Activated B cell treated with CpG ODN at 0.5 μM for 24 hours (primary cell): ENCODE results near the gene DEXI. TPM values are rescaled to one million over a fixed set of nuclear protein-coding genes. Genes with fewer than 3 reads are reported as not detected.
A peak's percentile ranks its signal among the peaks of the same experiment; 100 is the strongest.

Experiments used
- ATAC-seq: fragments of 200-7000 bp; cut with Tn5 transposase; one replicate; pipeline ENCODE4 v1.10.0; 2021; ENCODE audit warnings: low read depth, mild to moderate bottlenecking, moderate library complexity
- CTCF ChIA-PET: fragments of 350-600 bp; sonication (Branson Sonifier 250); formaldehyde crosslinking; loops from one replicate; lab custom pipeline; 2021; ENCODE audit warnings: antibody characterized with exemption; lab: Charles Lee
- POLR2A ChIA-PET: fragments of 350-600 bp; sonication (Branson Sonifier 250); formaldehyde crosslinking; loops from one replicate; lab custom pipeline; 2021; ENCODE audit warnings: antibody characterized with exemption; lab: Charles Lee
- DNase-seq: peaks from one replicate; pipeline ENCODE4 v3.0.0; 2022
- H3K27ac Mint-ChIP-seq: one replicate; pipeline ENCODE4 v1.8.0; 2020; ENCODE audit warnings: mixed read lengths
- H3K27me3 Mint-ChIP-seq: one replicate; pipeline ENCODE4 v1.8.0; 2021; ENCODE audit warnings: mixed read lengths
- H3K36me3 Mint-ChIP-seq: one replicate; pipeline ENCODE4 v1.8.0; 2021; ENCODE audit warnings: low read depth, mixed read lengths
- H3K4me1 Mint-ChIP-seq: one replicate; pipeline ENCODE4 v1.8.0; 2021; ENCODE audit warnings: mixed read lengths
- H3K4me3 Mint-ChIP-seq: one replicate; pipeline ENCODE4 v1.8.0; 2020; ENCODE audit warnings: mild to moderate bottlenecking, mixed read lengths
- H3K9me3 Mint-ChIP-seq: one replicate; pipeline ENCODE4 v1.8.0; 2020; ENCODE audit warnings: mixed read lengths
- CTCF ChIP-seq: fragments of 200-600 bp; IDR thresholded peaks from one replicate; pipeline ENCODE4 v1.8.0; 2022; ENCODE audit warnings: antibody characterized with exemption, mild to moderate bottlenecking
- intact Hi-C: fragments of 100-400 bp; cut with micrococcal nuclease; formaldehyde crosslinking; loops from one replicate; pipeline ENCODE4 v1.15.1; 2024
- total RNA-seq: library from RNA; stranded (reverse); gene quantifications from 2 replicates; pipeline ENCODE4 v1.2.3, GENCODE V29; 2022

Gene DEXI
- total RNA-seq, 1 donor from 2014 or later: 18.0 TPM

GRCh38 chr16:10934325-10935107, 7.8 kb downstream of the DEXI start:
- POLR2A ChIA-PET: interaction anchor here (0.5 to 1.2 kb wide), 4 partner anchors 8 to 1889 kb away, joined by 3 to 5 read pairs (median 4); partner anchors contain the start of gene DEXI
- CTCF ChIA-PET: interaction anchor here (1.3 kb wide), 1 partner anchor 12 kb away, joined by 3 read pairs; no protein-coding TSS in a partner anchor

DNA sequence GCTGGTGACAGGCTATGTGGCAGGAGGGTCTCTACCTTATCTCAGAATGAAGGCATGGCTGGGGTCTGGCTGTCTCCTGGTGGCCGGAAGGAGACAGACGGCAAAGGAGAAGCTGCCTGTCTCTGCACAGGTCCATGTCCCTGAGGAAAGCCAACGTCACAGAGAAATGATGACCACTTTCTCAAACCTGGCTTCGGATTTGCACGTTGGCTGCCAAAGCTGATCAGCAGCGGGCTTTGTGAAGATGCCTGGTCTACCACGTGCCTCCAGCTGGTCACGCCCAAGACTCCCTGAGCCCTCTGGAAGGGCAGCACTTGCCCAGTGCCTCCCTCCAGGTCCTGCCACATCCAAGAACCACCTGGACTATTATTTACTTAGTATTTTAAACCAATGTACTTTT, 8.4 kb downstream of the DEXI start:
- no peak for TF ChIP-seq CTCF
- peak overlapping the region; percentile 69 for H3K27ac Mint-ChIP-seq
- no peaks in the 10 kb centered on the region for H3K9me3 Mint-ChIP-seq
- CTCF ChIA-PET: no interaction called here
- DNase-seq (no peak), ATAC-seq (no peak)
- H3K36me3 Mint-ChIP-seq: peaks cover 46% of the 10 kb centered on the region
- POLR2A ChIA-PET: interaction anchor here (0.5 to 2.3 kb wide), 4 partner anchors 8 to 1888 kb away, joined by 3 to 10 read pairs (median 4); partner anchors contain the start of genes DEXI and NUBP1
- intact Hi-C loops: loop anchor here (5.0 kb wide), 1 partner anchor 422 kb away; no protein-coding TSS in a partner anchor
- H3K27me3 Mint-ChIP-seq: no peaks in the 10 kb centered on the region
- no peak overlapping the region for H3K4me3 Mint-ChIP-seq
- peaks cover 81% of the 10 kb centered on the region for H3K4me1 Mint-ChIP-seq

More at GRCh38 chr16:10934325-10935107, 7.8 kb downstream of the DEXI start:
- Mint-ChIP-seq H3K36me3 (peaks cover 46% of the 10 kb centered on the region), H3K9me3 (no peaks in the 10 kb centered on the region), H3K27ac (peak overlapping the region; percentile 69), H3K27me3 (no peaks in the 10 kb centered on the region), H3K4me3 (no peak overlapping the region), H3K4me1 (peaks cover 83% of the 10 kb centered on the region)
- TF ChIP-seq CTCF: no peak
- ATAC-seq (no peak), DNase-seq (no peak)
- intact Hi-C loops: loop anchor here (5.0 kb wide), 1 partner anchor 422 kb away; no protein-coding TSS in a partner anchor

- no peak for ATAC-seq
- POLR2A ChIA-PET: interaction anchor here (1.0 to 3.0 kb wide), 12 partner anchors 8 to 189 kb away, joined by 3 to 15 read pairs (median 4); partner anchors contain the start of genes CLEC16A, DEXI and NUBP1
- Mint-ChIP-seq H3K9me3 (no peaks in the 10 kb centered on the region), H3K4me3 (no peak overlapping the region), H3K27me3 (no peaks in the 10 kb centered on the region), H3K27ac (peak overlapping the region; percentile 69), H3K36me3 (peaks cover 47% of the 10 kb centered on the region), H3K4me1 (peaks cover 77% of the 10 kb centered on the region)
- intact Hi-C loops: loop anchor here (5.0 kb wide), 1 partner anchor 421 kb away; no protein-coding TSS in a partner anchor
- CTCF ChIA-PET: interaction anchor here (1.1 to 1.2 kb wide), 2 partner anchors 15 to 419 kb away, joined by 3 to 8 read pairs; no protein-coding TSS in a partner anchor
- DNase-seq: no peak
- no peak for TF ChIP-seq CTCF
Observed at GRCh38 chr16:10932959-10933710, 9.1 kb downstream of the DEXI start.

DNA sequence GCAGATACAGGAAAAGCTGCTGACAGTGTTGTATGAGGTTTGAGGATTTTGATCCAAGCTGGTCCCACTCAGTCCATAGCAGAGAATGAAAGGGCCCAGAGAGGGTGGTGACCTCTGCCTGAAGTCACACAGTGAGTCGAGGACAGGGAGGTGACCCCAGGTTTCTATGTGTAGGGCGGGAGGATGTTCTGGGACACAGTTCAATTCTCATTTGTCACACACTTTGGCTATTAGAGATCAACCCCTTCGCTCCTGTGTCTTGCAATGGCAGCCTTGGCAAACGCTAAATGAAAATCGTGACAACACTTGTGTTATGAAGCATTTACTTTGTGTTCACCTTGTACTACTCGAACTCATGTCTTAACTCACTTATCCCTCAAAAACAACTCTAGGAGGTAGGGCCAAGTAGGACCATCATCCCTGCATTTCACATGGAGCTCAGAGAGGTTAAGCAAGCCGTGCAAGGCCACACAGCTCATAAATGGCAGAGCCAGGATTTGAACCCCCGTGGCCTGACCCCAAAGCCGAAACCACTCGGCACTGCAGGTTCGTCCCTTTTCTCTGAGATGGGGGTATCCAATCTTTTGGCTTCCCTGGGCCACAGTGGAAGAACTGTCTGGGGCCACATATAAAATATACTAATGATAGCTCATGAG, 10.2 kb downstream of the DEXI start:
- H3K4me1 Mint-ChIP-seq: peaks cover 72% of the 10 kb centered on the region
- CTCF ChIA-PET: interaction anchor here (1.1 to 1.2 kb wide), 3 partner anchors 14 to 418 kb away, joined by 3 to 8 read pairs (median 5); no protein-coding TSS in a partner anchor
- H3K27ac Mint-ChIP-seq: peak overlapping the region; percentile 41
- H3K27me3 Mint-ChIP-seq: no peaks in the 10 kb centered on the region
- no peak overlapping the region for H3K4me3 Mint-ChIP-seq
- ATAC-seq (no peak), DNase-seq (no peak)
- H3K9me3 Mint-ChIP-seq: no peaks in the 10 kb centered on the region
- H3K36me3 Mint-ChIP-seq: peaks cover 53% of the 10 kb centered on the region
- no peak for TF ChIP-seq CTCF
- intact Hi-C loops: loop anchor here (5.0 kb wide), 1 partner anchor 420 kb away; no protein-coding TSS in a partner anchor
- POLR2A ChIA-PET: interaction anchor here (0.6 to 3.0 kb wide), 16 partner anchors 9 to 1829 kb away, joined by 3 to 15 read pairs (median 4); partner anchors contain the start of genes CIITA, CLEC16A, DEXI and NUBP1
